HepG2 (cell line): ENCODE measurements around the gene CCDC192. TPM values are rescaled to one million over a fixed set of nuclear protein-coding genes. Genes with fewer than 3 reads are reported as not detected.

ENCODE experiments used
- ATAC-seq: fragments of 200-7000 bp; cut with Tn5 transposase; 3 replicates; pipeline ENCODE4 v1.9.1; 2020; ENCODE audit warnings: mild to moderate bottlenecking, moderate library complexity
- BruUV-seq: library from RNA; stranded (reverse); fragments of 400-500 nt; replicated peaks from 2 replicates; lab custom pipeline; 2021; lab: Mats Ljungman, UMichigan
- CTCF ChIA-PET: fragments of 300-600 bp; formaldehyde crosslinking; extraction: SDS; loops from one replicate; lab custom pipeline; 2021; ENCODE audit warnings: low total read pairs, inconsistent platforms, low intra/inter-chr PET ratio; lab: Yijun Ruan, JAX
- POLR2A ChIA-PET: fragments of 350-600 bp; sonication (Branson Sonifier 250); formaldehyde crosslinking; loops from one replicate; lab custom pipeline; 2020; ENCODE audit warnings: antibody characterized with exemption, inconsistent platforms; lab: Yijun Ruan, JAX
- DNase-seq: peaks from one replicate; pipeline ENCODE4 v3.0.0-alpha.2; 2015; ENCODE audit warnings: low spot score
- FAIRE-seq: peaks from 3 replicates; lab custom pipeline; 2011; peaks lifted over from hg19 to GRCh38; lab: Jason Lieb, UNC
- H2AFZ ChIP-seq: one replicate; pipeline ENCODE4 v1.6.1; 2011; ENCODE audit warnings: low read length, inconsistent platforms
- H3K27ac ChIP-seq: fragments of 300-600 bp; 3 replicates; pipeline ENCODE4 v1.8.0; 2011; ENCODE audit warnings: mixed run types, mild to moderate bottlenecking, mixed read lengths, low read length, inconsistent platforms; ENCODE audit not compliant: insufficient read depth; ENCODE audit errors: extremely low read length
- H3K27me3 ChIP-seq, 2 experiments: fragments of 200-600 bp in 1 of 2; 2 replicates in 1 of 2; 3 replicates in 1 of 2; pipeline versions ENCODE4 v1.6.0 to v1.8.0; 2011; ENCODE audit warnings: low read length in 2 of 2, mild to moderate bottlenecking in 2 of 2, moderate library complexity in 2 of 2, inconsistent platforms in 1 of 2; ENCODE audit not compliant: insufficient read depth in 2 of 2, control insufficient read depth in 1 of 2
- H3K36me3 ChIP-seq, 2 experiments: fragments of 200-600 bp in 1 of 2; replicated peaks in 1 of 2; 2 replicates in 1 of 2; 3 replicates in 1 of 2; pipeline versions ENCODE4 v1.5.1 to v1.8.0; 2011; ENCODE audit warnings: low read length in 2 of 2, inconsistent platforms in 1 of 2; ENCODE audit not compliant: insufficient read depth in 2 of 2, control insufficient read depth in 1 of 2
- H3K4me1 ChIP-seq: 2 replicates; pipeline ENCODE4 v1.5.1; 2012; ENCODE audit warnings: low read length, inconsistent platforms; ENCODE audit not compliant: insufficient read depth
- H3K4me2 ChIP-seq: 2 replicates; pipeline ENCODE4 v1.6.0; 2011; ENCODE audit warnings: low read depth, low read length, inconsistent platforms
- H3K4me3 ChIP-seq, 3 experiments: fragments of 200-600 bp in 1 of 3; sonication (generic), shearing (Covaris generic) in 1 of 3; replicated peaks in 1 of 3; 2 replicates each; pipeline ENCODE4 v1.5.1; 2011 to 2016; ENCODE audit warnings: low read length in 3 of 3, inconsistent platforms in 2 of 3, low read depth in 2 of 3, mild to moderate bottlenecking in 2 of 3, control low read depth in 1 of 3, mixed read lengths in 1 of 3; ENCODE audit not compliant: insufficient read depth in 1 of 3
- H3K79me2 ChIP-seq: one replicate; pipeline ENCODE4 v1.6.1; 2011; ENCODE audit warnings: low read length, inconsistent platforms; ENCODE audit not compliant: insufficient read depth
- H3K9ac ChIP-seq: 2 replicates; pipeline ENCODE4 v1.6.0; 2011; ENCODE audit warnings: mild to moderate bottlenecking, low read depth, low read length, inconsistent platforms; ENCODE audit not compliant: insufficient read depth
- H3K9me3 ChIP-seq: 2 replicates; pipeline ENCODE4 v1.5.1; 2012; ENCODE audit warnings: mild to moderate bottlenecking, low read length
- H4K20me1 ChIP-seq: 2 replicates; pipeline ENCODE4 v1.6.0; 2011; ENCODE audit warnings: inconsistent platforms, mild to moderate bottlenecking, low read length, moderate library complexity; ENCODE audit not compliant: insufficient read depth
- DNMT1 ChIP-seq: sonication (generic); formaldehyde crosslinking; IDR thresholded peaks from 2 replicates; pipeline ENCODE4 v1.5.1; 2020; ENCODE audit warnings: mild to moderate bottlenecking, missing genetic modification reagents
- FIP1L1 ChIP-seq: fragments of 200-400 bp; formaldehyde crosslinking; IDR thresholded peaks from 2 replicates; pipeline ENCODE4 v1.6.1; 2018; ENCODE audit warnings: low read depth, mild to moderate bottlenecking, low read length, moderate library complexity, borderline replicate concordance; ENCODE audit not compliant: insufficient read depth
- GATAD2A ChIP-seq: IDR thresholded peaks from 2 replicates; pipeline ENCODE4 v1.6.1; 2016
- IKZF4 ChIP-seq: sonication (generic); formaldehyde crosslinking; IDR thresholded peaks from 2 replicates; pipeline ENCODE4 v1.5.1; 2020; ENCODE audit warnings: borderline replicate concordance, mild to moderate bottlenecking, low read depth, missing genetic modification reagents; ENCODE audit errors: not compliant biosample characterization
- KDM5B ChIP-seq: sonication (generic); formaldehyde crosslinking; IDR thresholded peaks from 2 replicates; pipeline ENCODE4 v1.4.0; 2020; ENCODE audit warnings: missing genetic modification reagents, mild to moderate bottlenecking, borderline replicate concordance
- KMT2A ChIP-seq: sonication (generic); formaldehyde crosslinking; IDR thresholded peaks from 2 replicates; pipeline ENCODE4 v1.4.0; 2020; ENCODE audit warnings: missing genetic modification reagents
- MATR3 ChIP-seq: sonication (generic); formaldehyde crosslinking; IDR thresholded peaks from 2 replicates; pipeline ENCODE4 v1.4.0; 2020; ENCODE audit warnings: missing genetic modification reagents
- NR2F1 ChIP-seq, 2 experiments: fragments of 450-650 bp in 1 of 2; formaldehyde crosslinking in 1 of 2; IDR thresholded peaks; 2 replicates each; pipeline versions ENCODE4 v1.5.0 to v1.6.1; 2016 to 2020; ENCODE audit warnings: mild to moderate bottlenecking in 1 of 2, missing compliant biosample characterization in 1 of 2, missing genetic modification reagents in 1 of 2, moderate library complexity in 1 of 2
- SSRP1 ChIP-seq: IDR thresholded peaks from 2 replicates; pipeline ENCODE4 v1.6.1; 2016; ENCODE audit warnings: control low read depth
- TCF7L2 ChIP-seq: IDR thresholded peaks from 2 replicates; pipeline ENCODE4 v1.6.1; 2011; ENCODE audit warnings: mild to moderate bottlenecking, low read depth, low read length, moderate library complexity
- TMF1 ChIP-seq: sonication (generic); formaldehyde crosslinking; IDR thresholded peaks from 2 replicates; pipeline ENCODE4 v1.8.1; 2022; ENCODE audit warnings: low read depth, missing genetic modification reagents
- ZFP82 ChIP-seq: sonication (generic); formaldehyde crosslinking; IDR thresholded peaks from 2 replicates; pipeline ENCODE4 v1.5.1; 2020; ENCODE audit warnings: mild to moderate bottlenecking, missing genetic modification reagents, borderline replicate concordance
- ZNF235 ChIP-seq: sonication (generic); formaldehyde crosslinking; IDR thresholded peaks from 2 replicates; pipeline ENCODE4 v1.8.1; 2023; ENCODE audit warnings: mild to moderate bottlenecking, missing genetic modification reagents, borderline replicate concordance
- ZNF274 ChIP-seq: sonication (generic); formaldehyde crosslinking; IDR thresholded peaks from 2 replicates; pipeline ENCODE4 v1.5.1; 2020; ENCODE audit warnings: mild to moderate bottlenecking, missing genetic modification reagents
- ZNF543 ChIP-seq: sonication (generic); formaldehyde crosslinking; IDR thresholded peaks from 2 replicates; pipeline ENCODE4 v1.4.0; 2020; ENCODE audit warnings: mild to moderate bottlenecking, missing genetic modification reagents
- ZNF713 ChIP-seq: sonication (generic); formaldehyde crosslinking; IDR thresholded peaks from 2 replicates; pipeline ENCODE4 v1.4.0; 2020; ENCODE audit warnings: mild to moderate bottlenecking, missing genetic modification reagents
- WGBS: methylation state at CpG from one replicate; pipeline ENCODE4 v1.1.6; 2017; ENCODE audit warnings: low lambda C conversion rate; 5-methylcytosine and 5-hydroxymethylcytosine counted together
- in situ Hi-C: cut with HindIII; loops from 2 replicates; pipeline ENCODE4 v1.10.0; 2017; ENCODE audit warnings: low pct_unique_long_range_greater_than_20kb; ENCODE audit not compliant: extremely low pct_ligation_motif_present
- intact Hi-C: fragments of 100-400 bp; cut with micrococcal nuclease; formaldehyde crosslinking; loops from one replicate; pipeline ENCODE4 v1.10.0; 2022; ENCODE audit not compliant: unreplicated experiment
- polyA plus RNA-seq, 8 experiments: library from polyadenylated mRNA; depleted of rRNA in 3 of 8; stranded (reverse) in 7 of 8; unstranded in 1 of 8; fragments of >200 nt; fragmentation: Illumina TruSeq in 4 of 8; extraction: Trizol in 4 of 8; gene quantifications; 2 replicates each; pipeline versions ENCODE4 v1.2.1 to v1.2.3, GENCODE V29; 2011 to 2016; ENCODE audit warnings: low read depth in 4 of 8, missing spikeins in 1 of 8, mixed read lengths in 1 of 8; ENCODE audit not compliant: insufficient read depth in 1 of 8
- total RNA-seq, 5 experiments: library from RNA; depleted of rRNA; stranded (reverse); fragments of >200 nt; fragmentation: Illumina TruSeq; extraction: Trizol; gene quantifications; 2 replicates each; pipeline ENCODE4 v1.2.3, GENCODE V29; 2016; ENCODE audit warnings: low read depth in 1 of 5
- TF ChIP-seq, protein P1 (sequence below): sonication (generic); IDR thresholded peaks from 2 replicates; pipeline ENCODE4 v1.6.1; 2016; ENCODE audit warnings: low read depth, borderline replicate concordance
- TF ChIP-seq, protein P2 (sequence below): sonication (generic); formaldehyde crosslinking; conservative IDR thresholded peaks from 2 replicates; pipeline ENCODE4 v1.4.0; 2020; ENCODE audit warnings: mild to moderate bottlenecking, missing genetic modification reagents, moderate library complexity
- TF ChIP-seq, protein P3 (sequence below): IDR thresholded peaks from 2 replicates; pipeline ENCODE4 v1.6.1; 2016

CCDC192 gene
- total and polyA plus RNA-seq, 2 of the 13 experiments (the other 11 are each of a cell fraction or from before 2014, with no cell fraction given) = not detected

DNA sequence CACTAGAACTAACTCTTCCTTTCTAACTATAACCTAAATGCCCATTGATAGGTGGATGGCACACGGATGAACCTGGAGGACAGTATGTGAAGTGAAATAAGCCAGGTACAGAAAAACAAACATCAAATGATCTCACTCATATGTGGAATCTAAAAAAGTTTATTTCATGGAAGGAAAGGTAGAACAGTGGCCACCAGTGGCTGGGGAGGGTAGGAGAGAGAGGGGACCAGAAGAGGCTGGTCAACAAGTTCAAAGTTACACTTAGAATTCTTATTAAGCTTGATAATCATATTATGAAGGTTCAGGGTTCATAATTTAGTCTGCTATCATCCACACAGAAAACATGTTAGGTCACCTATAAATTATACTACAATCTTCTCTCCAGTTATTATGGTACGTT is 272.8 kb downstream of the CCDC192 start:
- FAIRE-seq (no peak), ATAC-seq (peak; percentile 41; the same call in 1 of the 3 replicates), DNase-seq (no peak)
- H3K27ac ChIP-seq = no peak overlapping the region
- POLR2A ChIA-PET = no interaction called here
- intact Hi-C loops (loop anchor here (5.0 kb wide), 1 partner anchor 64 kb away; no protein-coding TSS in a partner anchor), in situ Hi-C loops (no loop called here)
- H3K79me2 ChIP-seq = no peaks in the 10 kb centered on the region
- H3K9me3 ChIP-seq = no peaks in the 10 kb centered on the region
- TF ChIP-seq ZNF235 (CRISPR knock-in tag) = no peak
- no peak for TF ChIP-seq NR2F1 (CRISPR knock-in tag; IDR thresholded peaks at IDR 0.05)
- TF ChIP-seq ZNF713 = no peak
- TF ChIP-seq FIP1L1 = no peak
- no peak for TF ChIP-seq TMF1 (CRISPR knock-in tag)
- no peak for TF ChIP-seq KMT2A (CRISPR knock-in tag)
- no peak for TF ChIP-seq TCF7L2
- TF ChIP-seq, protein P1, sequence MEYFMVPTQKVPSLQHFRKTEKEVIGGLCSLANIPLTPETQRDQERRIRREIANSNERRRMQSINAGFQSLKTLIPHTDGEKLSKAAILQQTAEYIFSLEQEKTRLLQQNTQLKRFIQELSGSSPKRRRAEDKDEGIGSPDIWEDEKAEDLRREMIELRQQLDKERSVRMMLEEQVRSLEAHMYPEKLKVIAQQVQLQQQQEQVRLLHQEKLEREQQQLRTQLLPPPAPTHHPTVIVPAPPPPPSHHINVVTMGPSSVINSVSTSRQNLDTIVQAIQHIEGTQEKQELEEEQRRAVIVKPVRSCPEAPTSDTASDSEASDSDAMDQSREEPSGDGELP = no peak
- TF ChIP-seq MATR3 (CRISPR knock-in tag) = no peak
- TF ChIP-seq SSRP1 = no peak
- TF ChIP-seq, protein P2, sequence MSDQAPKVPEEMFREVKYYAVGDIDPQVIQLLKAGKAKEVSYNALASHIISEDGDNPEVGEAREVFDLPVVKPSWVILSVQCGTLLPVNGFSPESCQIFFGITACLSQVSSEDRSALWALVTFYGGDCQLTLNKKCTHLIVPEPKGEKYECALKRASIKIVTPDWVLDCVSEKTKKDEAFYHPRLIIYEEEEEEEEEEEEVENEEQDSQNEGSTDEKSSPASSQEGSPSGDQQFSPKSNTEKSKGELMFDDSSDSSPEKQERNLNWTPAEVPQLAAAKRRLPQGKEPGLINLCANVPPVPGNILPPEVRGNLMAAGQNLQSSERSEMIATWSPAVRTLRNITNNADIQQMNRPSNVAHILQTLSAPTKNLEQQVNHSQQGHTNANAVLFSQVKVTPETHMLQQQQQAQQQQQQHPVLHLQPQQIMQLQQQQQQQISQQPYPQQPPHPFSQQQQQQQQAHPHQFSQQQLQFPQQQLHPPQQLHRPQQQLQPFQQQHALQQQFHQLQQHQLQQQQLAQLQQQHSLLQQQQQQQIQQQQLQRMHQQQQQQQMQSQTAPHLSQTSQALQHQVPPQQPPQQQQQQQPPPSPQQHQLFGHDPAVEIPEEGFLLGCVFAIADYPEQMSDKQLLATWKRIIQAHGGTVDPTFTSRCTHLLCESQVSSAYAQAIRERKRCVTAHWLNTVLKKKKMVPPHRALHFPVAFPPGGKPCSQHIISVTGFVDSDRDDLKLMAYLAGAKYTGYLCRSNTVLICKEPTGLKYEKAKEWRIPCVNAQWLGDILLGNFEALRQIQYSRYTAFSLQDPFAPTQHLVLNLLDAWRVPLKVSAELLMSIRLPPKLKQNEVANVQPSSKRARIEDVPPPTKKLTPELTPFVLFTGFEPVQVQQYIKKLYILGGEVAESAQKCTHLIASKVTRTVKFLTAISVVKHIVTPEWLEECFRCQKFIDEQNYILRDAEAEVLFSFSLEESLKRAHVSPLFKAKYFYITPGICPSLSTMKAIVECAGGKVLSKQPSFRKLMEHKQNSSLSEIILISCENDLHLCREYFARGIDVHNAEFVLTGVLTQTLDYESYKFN = no peak
- no peak for TF ChIP-seq ZNF543 (CRISPR knock-in tag)
- no peak for TF ChIP-seq ZFP82 (CRISPR knock-in tag)
- TF ChIP-seq GATAD2A (CRISPR knock-in tag) = no peak
- TF ChIP-seq KDM5B (CRISPR knock-in tag) = no peak
- TF ChIP-seq, protein P3, sequence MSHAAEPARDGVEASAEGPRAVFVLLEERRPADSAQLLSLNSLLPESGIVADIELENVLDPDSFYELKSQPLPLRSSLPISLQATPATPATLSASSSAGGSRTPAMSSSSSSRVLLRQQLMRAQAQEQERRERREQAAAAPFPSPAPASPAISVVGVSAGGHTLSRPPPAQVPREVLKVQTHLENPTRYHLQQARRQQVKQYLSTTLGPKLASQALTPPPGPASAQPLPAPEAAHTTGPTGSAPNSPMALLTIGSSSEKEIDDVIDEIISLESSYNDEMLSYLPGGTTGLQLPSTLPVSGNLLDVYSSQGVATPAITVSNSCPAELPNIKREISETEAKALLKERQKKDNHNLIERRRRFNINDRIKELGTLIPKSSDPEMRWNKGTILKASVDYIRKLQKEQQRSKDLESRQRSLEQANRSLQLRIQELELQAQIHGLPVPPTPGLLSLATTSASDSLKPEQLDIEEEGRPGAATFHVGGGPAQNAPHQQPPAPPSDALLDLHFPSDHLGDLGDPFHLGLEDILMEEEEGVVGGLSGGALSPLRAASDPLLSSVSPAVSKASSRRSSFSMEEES (CRISPR knock-in tag) = no peak
- no peak for TF ChIP-seq ZNF274 (CRISPR knock-in tag)
- TF ChIP-seq DNMT1 = no peak
- TF ChIP-seq IKZF4 (CRISPR knock-in tag) = no peak
- no peak overlapping the region for H3K9ac ChIP-seq
- no peak overlapping the region for H3K4me3 ChIP-seq
- no TSS peak for BruUV-seq
- no peaks in the 10 kb centered on the region for H4K20me1 ChIP-seq
- H2AFZ ChIP-seq = no peak overlapping the region
- H3K36me3 ChIP-seq = no peaks in the 10 kb centered on the region
- 64% methylated on average over 2 of the region's 2 CpGs for WGBS
- H3K4me1 ChIP-seq = peaks cover 13% of the 10 kb centered on the region; the same call in 1 of the 2 replicates
- no peaks in the 10 kb centered on the region for H3K27me3 ChIP-seq
- H3K4me2 ChIP-seq = no peak overlapping the region
- CTCF ChIA-PET = interaction anchor here (0.8 kb wide), 1 partner anchor 67 kb away, joined by 3 read pairs; no protein-coding TSS in a partner anchor
